AG04449 (cell line): Measurements from ENCODE around the gene MCTP1.

ENCODE experiments used
- CTCF ChIA-PET: fragments of 350-600 bp; formaldehyde crosslinking; extraction: SDS; loops from one replicate; lab custom pipeline; 2021; ENCODE audit warnings: antibody characterized with exemption; lab: Yijun Ruan, JAX
- POLR2A ChIA-PET: fragments of 400-600, 350-600 bp; formaldehyde crosslinking; extraction: SDS; loops from one replicate; lab custom pipeline; 2020; ENCODE audit warnings: antibody characterized with exemption, inconsistent platforms; lab: Yijun Ruan, JAX
- DNase-seq: peaks from one replicate; pipeline ENCODE4 v3.0.0-alpha.2; 2010; ENCODE audit warnings: low read depth, low spot score
- H3K4me3 ChIP-seq: 2 replicates; pipeline ENCODE4 v1.5.1; 2011; ENCODE audit warnings: low read depth, mild to moderate bottlenecking, control low read depth, low read length
- CTCF ChIP-seq: IDR thresholded peaks from one replicate; pipeline ENCODE4 v1.5.1; 2011; ENCODE audit warnings: mild to moderate bottlenecking, moderate library complexity, low read length, control low read depth, inconsistent platforms; ENCODE audit not compliant: insufficient read depth; ENCODE audit errors: missing control alignments

MCTP1 gene

GRCh38 chr5:95070866-95071265, 214.0 kb downstream of the MCTP1 start:
- TF ChIP-seq CTCF, result no peak
- no peak for DNase-seq
- ChIA-PET POLR2A (no interaction called here), CTCF (no interaction called here)
- no peak overlapping the region for H3K4me3 ChIP-seq

- H3K4me3 ChIP-seq, result no peak overlapping the region
- TF ChIP-seq CTCF, result no peak
- no peak for DNase-seq
- POLR2A ChIA-PET, result no interaction called here
- CTCF ChIA-PET, result no interaction called here
Measured at GRCh38 chr5:95070453-95070852, 214.4 kb downstream of the MCTP1 start.

GRCh38 chr5:95069948-95070347, 214.9 kb downstream of the MCTP1 start:
- no peak for DNase-seq
- no peak for TF ChIP-seq CTCF
- POLR2A ChIA-PET, result no interaction called here
- no peak overlapping the region for H3K4me3 ChIP-seq
- CTCF ChIA-PET, result no interaction called here

GRCh38 chr5:95069021-95069420, 215.9 kb downstream of the MCTP1 start:
- CTCF ChIA-PET, result no interaction called here
- POLR2A ChIA-PET, result no interaction called here
- DNase-seq, result no peak
- no peak for TF ChIP-seq CTCF
- no peak overlapping the region for H3K4me3 ChIP-seq

GRCh38 chr5:95068289-95068910, 216.5 kb downstream of the MCTP1 start:
- ChIA-PET POLR2A (no interaction called here), CTCF (no interaction called here)
- H3K4me3 ChIP-seq, result no peak overlapping the region
- DNase-seq, result no peak
- no peak for TF ChIP-seq CTCF

- CTCF ChIA-PET, result no interaction called here
- DNase-seq, result no peak
- POLR2A ChIA-PET, result no interaction called here
- no peak overlapping the region for H3K4me3 ChIP-seq
- no peak for TF ChIP-seq CTCF
Measured at GRCh38 chr5:95066048-95066447, 218.8 kb downstream of the MCTP1 start.
